HTR-8/SVneo (cell line): ENCODE data around the gene OR6C70.
"Not testable (repeated sequence)": the region's sequence is repeated elsewhere in the genome, so short reads cannot be mapped to it uniquely, and the experiment has no call there.

Experiments
- DNase-seq: peaks from one replicate; pipeline ENCODE4 v3.0.0; 2011; ENCODE audit warnings: low spot score, mixed read lengths; ENCODE audit not compliant: insufficient read length
- FAIRE-seq: peaks from 2 replicates; lab custom pipeline; 2011; peaks lifted over from hg19 to GRCh38; lab: Jason Lieb, UNC

OR6C70 gene

DNA sequence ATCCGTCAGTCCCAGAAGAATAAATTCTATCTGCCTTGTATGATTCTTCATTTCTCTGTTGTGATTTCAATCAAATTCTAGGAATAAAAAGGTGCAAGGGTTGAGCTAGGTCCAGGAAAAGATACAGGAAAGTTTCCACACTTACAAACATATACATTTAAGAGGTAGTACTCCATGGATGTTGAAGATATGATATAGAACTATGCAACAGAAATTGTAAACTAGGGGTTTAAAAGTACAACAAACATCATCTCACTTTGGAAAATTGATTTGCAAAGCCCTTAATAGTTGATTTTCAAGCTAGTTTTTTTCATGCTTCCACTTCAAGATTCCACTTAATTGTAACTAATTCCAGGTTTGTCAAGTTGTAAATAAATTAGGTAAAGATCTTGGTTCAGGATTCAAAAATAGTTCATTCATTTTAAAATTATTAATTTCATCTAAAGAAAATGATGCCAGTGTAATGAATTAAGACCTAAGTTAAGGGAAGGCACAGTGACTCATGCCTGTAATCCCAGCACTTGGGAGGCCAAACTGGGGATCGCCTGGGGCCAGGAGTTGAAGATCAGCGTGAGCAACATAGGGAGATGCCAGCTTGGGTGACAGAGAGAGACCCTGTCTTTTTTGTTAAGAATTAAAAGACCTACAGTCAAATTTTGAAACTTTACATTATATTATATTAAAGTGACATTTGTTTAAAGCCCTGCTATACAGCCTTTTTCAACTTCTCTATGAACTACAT lies at the start of gene OR6C70:
OR6C70 (minus strand) TSS at position 51 of the 742 bp plus-strand sequence; CDS start at position 51, 0 bp downstream.
- no peak for DNase-seq
- no peak for FAIRE-seq

- no peak for DNase-seq
- FAIRE-seq = no peak
Measured at GRCh38 chr12:55516391-55516790, 46.5 kb upstream of the OR6C70 start.

DNA sequence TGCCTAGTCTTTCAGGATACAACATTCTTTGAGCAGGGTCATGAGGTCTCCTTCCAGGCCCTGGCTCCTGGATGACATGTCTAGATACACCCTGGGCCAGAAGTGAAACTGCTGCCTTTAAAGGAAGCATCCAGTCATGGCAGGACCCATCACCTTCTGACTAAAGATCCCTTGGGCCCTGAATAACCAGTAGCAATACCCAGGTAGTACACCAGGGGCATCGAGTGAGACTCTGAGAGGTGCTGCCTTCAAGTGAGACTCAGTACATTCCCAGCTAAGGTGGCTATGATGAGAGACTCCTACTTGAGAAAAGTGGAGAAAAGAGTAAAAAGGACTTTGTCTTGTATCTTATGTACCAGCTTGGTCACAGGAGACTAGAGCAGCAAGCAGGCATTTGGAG lies 45.8 kb upstream of the OR6C70 start:
- DNase-seq = no peak
- FAIRE-seq = no peak

DNA sequence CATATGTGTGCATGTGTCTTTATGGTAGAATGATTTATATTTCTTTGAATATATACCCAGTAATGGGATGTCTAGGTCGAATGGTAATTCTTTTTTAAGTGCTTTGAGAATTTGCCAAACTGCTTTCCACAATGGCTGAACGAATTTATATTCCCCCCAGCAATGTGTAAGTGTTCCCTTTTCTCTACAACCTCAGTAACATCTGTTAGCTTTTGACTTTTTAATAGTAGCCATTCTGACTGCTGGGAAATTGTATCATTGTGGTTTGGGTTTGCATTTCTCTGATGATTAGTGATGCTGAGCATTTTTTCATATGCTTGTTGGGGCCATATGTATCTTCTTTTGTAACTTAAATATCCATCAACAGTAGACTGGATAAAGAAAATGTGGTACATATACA lies 31.7 kb upstream of the OR6C70 start:
- no peak for DNase-seq
- FAIRE-seq = no peak

DNA sequence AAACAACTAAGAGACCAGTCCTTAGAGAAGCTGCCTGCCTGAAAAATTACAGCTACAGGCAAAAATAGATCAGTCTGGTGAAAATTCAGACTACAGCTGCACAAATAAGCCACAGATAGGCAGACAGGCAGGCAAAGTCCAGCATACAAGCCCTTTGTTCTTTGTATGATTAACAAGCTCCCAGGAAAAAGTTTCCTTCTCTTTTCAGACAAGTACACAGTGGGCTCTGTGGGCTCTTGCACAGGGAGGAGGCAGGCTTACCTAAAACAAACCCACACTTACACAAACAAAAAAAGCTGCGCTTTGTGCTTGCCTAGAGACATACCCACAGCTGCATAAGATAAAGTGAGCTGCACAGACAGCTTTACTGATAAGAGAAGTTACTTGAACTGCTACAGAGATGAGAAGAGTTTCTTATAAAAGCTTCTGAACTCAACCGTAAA lies 29.9 kb upstream of the OR6C70 start:
- FAIRE-seq (no peak), DNase-seq (no peak)

DNA sequence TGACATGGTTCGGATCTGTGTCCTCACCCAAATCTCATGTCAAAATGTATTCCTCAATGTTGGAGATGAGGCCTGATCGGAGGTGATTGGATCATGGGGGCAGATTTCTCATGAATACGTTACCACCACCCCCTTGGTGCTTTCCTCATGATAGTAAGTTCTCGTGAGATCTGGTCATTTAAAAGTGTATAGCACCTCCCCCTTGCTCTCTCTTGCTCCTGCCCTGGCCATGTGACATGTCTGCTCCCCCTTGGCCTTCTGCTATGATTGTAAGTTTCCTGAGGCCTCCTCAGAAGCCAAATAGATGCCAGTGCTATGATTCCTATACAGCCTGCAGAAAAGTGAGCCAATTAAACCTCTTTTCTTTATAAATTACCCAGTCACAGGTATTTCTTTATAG lies 29.3 kb upstream of the OR6C70 start:
- no peak for FAIRE-seq

DNA sequence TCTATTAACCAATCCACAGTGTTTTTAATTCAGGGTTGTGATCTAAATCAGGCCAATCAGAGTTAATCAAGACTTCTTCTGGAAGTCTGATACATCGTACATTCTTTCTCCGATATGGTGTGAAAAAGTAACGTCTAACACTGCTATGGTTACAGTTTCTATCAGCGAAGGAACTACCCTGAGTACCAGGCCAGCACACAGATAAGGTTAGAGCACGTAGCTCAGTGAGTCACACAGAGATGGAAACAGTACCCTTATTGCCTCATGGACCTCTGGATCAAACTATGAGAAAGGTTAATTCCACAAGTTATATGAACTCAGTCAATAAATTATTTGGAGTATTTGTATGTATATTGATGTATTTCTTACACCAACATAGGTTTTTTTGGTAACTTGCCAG lies 25.6 kb upstream of the OR6C70 start:
- DNase-seq = no peak
- FAIRE-seq = no peak

More for the DNA sequence above, 29.3 kb upstream of the OR6C70 start:
- DNase-seq = no peak

DNA sequence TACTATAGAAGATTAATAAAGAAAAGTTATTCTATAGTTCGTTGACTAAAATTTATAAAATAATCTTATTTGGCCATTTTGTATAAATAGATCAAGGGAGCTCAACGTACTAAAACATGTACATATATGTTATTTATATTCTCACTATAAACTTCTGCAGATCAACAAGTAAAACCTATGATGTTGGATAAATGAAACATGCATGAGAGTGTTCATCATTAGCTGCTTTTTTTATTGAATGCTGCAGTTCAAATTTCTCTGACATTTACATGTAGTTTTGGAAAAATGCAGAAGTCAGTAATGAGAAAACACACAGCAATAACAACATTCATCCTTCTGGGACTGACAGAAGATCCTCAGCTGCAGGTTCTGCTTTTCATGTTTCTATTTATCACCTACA lies 22.1 kb upstream of the OR6C70 start, which contains the start of gene OR6C68:
OR6C68 (plus strand) TSS at position 301 of the 400 bp plus-strand sequence; CDS start at position 301, 0 bp downstream.
- DNase-seq (no peak), FAIRE-seq (no peak)

GRCh38 chr12:55484284-55484683 lies 14.3 kb upstream of the OR6C70 start:
- DNase-seq, FAIRE-seq: not testable (repeated sequence)

GRCh38 chr12:55479136-55479535 lies 9.2 kb upstream of the OR6C70 start:
- not testable (repeated sequence) for DNase-seq, FAIRE-seq

DNA sequence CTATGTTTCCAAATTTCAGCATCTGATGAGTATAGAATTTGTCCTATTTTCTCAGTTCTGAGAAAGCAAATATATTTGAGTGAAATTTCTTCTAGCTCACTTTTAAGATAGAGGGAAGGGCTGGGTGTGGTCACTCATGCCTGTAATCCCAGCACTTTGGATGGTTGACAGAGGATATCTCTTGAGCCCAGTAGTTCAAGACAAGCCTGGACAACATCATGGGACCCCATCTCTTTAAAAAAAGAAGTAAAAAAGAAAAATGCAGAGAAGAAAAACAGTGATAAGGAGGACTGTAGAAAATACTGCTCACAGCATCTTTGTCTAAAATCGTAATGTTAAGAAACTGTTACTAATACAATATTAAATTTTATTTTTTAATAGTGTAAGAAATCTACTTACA lies 2.3 kb upstream of the OR6C70 start:
- FAIRE-seq (no peak), DNase-seq (no peak)

DNA sequence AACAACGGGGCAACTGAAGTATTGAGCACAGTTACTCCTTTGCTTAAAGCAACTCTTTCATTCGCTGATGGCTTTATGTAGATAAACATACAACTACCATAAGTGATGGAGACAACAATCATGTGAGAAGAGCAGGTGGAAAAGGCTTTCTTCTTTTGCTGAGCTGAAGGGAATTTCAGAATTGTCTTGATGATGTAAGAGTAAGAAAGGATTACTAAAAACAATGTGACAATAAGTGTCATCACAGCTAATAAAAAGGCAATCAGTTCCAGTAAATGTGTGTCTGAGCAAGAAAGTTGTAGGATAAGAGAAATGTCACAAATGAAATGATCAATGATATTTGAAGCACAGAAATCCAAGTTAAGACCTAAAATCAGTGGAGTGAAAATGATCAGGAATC lies 647 bp downstream of the OR6C70 start:
- DNase-seq (no peak), FAIRE-seq (no peak)

DNA sequence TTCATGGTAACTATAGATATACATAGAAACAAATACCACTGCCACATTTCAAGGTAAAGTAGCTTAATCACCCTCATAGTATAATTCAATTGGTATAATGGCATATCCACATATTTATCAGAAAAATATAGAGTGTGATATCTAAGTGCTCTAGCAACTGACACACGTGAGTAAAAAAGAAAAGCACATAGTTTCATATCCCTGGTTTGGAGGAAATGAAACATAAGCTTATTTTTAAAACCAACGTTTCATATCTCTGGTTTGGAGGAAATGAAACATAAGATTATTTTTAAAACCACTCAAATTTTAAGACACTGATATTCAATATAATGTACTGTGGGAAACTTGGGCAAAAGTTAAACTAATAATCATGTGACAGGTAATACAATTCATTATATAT lies 2.1 kb downstream of the OR6C70 start:
- DNase-seq (no peak), FAIRE-seq (no peak)

GRCh38 chr12:55464926-55465325 lies 5.0 kb downstream of the OR6C70 start:
- not testable (repeated sequence) for FAIRE-seq, DNase-seq

DNA sequence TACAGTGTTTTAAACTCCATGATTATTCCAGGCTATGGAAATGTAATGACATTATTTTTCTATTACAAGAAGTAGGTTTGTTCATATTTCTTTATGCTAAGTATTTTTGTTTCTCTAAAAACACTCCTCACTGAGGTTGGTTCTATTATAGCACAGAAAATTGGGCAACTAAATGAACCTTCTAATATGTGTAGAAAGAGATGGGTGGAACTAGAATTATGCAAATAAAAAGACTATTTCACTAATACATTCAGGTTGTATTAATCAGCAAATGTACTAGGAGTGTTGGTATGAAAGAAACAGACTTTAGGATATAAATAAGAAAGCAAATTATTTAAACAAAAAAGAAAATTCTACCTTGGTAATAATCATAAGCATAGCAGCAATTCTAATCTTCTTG lies 21.1 kb downstream of the OR6C70 start:
- no peak for DNase-seq
- FAIRE-seq = no peak

DNA sequence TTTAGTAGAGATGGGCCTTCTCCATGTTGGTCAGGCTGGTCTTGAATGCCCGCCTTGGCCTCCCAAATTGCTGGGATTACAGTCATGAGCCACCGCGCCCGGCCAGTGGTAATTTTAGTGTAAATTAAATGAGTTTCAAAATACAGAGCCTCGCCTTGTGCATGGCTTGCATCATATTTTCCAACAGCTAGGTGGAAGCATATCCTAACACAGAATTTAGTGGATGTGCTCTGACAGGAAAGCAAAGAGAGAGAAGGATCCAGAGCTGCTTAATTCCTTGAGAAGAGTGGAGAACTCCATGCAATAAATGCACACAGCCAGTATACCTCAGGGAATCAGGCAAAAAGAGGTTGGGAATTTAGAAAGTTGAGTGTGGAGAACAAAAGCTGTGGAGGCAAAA lies 23.6 kb downstream of the OR6C70 start:
- no peak for DNase-seq
- no peak for FAIRE-seq

- FAIRE-seq = no peak
- no peak for DNase-seq
Measured at GRCh38 chr12:55445357-55445756, 24.6 kb downstream of the OR6C70 start.

- DNase-seq (no peak), FAIRE-seq (no peak)
Measured at GRCh38 chr12:55443776-55444175, 26.2 kb downstream of the OR6C70 start, which contains the start of gene OR6C2. Gene OR6C2 (plus strand): TSS chr12:55444076. CDS start chr12:55452214, 8,138 bp downstream.

GRCh38 chr12:55441233-55441632 lies 28.7 kb downstream of the OR6C70 start:
- not testable (repeated sequence) for FAIRE-seq, DNase-seq

- no peak for DNase-seq
- FAIRE-seq = no peak
Measured at GRCh38 chr12:55428331-55429243, 41.4 kb downstream of the OR6C70 start.

DNA sequence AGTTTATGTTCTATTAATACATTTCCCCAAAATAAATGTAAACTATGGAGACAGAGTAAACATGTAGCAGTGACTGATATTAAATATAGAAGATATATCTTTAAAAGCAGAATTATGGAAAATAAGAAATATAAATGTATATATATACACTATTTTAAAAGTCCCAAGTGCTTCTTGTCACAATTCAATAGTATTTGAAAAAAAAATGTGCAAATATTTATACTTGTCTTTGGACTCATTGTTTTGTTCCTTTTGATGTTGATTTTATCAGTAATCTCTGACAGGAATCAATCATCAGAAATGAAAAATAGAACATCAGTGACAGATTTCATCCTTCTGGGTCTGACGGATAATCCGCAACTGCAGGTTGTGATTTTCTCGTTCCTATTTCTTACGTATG lies 44.0 kb downstream of the OR6C70 start, which contains the start of gene OR6C76:
OR6C76 (plus strand) TSS at position 301 of the 400 bp plus-strand sequence; CDS start at position 301, 0 bp downstream.
- FAIRE-seq (no peak), DNase-seq (no peak)
